HK-2 (cell line): ENCODE results near the gene CDH2.
A peak's percentile ranks its signal among the peaks of the same experiment; 100 is the strongest.

Experiments
- DNase-seq: peaks from one replicate; pipeline ENCODE4 v3.0.0-alpha.2; 2018; ENCODE audit not compliant: unreplicated experiment

The CDH2 gene

DNA sequence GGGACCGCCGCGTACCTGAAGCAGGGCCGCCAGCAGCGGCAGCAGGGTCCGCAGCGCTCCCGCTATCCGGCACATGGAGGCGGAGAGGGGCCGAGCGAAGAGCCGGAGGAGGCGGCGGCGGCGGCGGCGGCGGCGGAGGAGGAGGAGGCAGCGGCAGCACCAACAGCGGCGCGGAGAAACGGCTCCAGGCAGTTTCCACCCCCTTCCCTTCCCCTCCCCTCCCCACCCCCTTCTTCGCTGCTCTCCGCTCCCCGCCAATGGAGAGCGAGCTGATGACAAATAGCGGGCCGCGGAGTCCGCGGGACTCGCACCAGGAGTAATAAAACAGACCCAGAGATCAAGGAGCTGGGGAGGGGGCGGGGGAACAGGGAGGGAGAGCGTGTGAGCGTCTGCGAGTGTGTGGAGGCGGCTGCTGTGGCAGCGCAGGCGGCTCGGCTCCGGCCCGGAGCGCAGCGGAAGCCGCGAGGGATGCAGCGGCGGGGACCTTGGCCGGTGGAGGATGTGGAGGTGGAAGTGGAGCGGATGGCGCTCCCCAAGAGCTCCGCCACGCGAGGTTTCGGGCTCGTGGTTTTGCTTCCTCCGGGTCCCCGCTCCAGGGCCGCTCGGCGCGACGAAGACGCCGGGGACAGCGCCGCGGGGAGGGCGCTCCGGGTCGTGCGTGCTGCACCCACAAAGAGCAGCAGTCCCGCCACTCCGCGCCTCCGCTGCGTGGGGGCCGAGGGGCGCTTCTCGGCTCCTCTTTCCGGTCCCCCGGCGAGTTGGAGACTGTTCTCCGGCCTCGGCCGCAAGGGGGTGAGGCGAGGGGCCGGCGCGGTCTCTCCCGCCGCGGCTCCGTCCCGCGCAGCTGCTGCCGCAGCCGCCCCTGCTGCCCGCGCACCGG lies at the start of gene CDH2:
TSS of gene CDH2 (minus strand) at position 183 of the 880 bp plus-strand sequence. CDS start at position 75, 108 bp downstream.
- peak; percentile 82 for DNase-seq

DNA sequence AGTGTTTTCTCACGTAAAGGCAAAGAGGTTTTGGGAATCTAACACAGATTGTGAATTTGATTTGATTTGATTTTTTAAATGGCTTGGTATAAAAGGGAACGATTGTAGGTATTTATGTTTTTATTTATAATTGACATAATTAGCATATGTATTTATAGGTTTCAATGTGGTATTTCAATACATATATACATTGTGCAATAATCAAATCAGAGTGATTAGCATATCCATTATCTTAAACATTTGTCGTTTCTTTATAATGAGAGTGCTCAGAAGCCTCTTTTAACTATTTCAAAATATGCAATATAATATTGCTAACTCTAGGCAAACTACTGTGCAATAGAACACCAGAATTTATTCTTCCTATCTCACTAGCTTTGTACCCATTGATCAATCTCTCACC lies 35.1 kb upstream of the CDH2 start:
- DNase-seq = no peak

DNA sequence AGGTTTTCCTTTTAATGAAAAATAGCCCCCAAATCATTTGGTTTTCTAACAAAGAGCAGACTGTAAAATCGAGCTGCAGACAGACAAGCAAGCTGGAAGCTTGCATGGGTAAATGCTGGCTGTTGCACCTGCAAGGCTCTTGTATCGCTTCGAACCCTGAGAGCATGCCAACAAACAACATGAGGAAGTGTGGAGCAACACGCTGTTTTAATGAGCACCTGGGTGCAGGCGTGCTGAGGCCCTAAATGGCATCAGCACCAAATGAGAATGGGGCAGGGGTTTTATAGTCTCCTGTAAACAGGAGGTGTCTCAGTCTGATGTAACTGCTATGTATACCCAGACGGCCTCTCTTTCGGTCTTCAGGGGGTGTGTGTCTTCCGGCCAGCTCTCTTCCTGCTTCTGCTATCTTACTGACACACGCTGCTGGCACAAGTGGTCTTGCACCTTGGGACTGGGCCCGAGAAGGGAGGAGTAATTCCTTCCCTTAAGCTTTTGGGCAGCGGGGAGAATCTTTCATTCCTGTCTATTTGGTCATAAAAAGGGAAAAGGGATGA lies 31.9 kb upstream of the CDH2 start:
- no peak for DNase-seq

DNA sequence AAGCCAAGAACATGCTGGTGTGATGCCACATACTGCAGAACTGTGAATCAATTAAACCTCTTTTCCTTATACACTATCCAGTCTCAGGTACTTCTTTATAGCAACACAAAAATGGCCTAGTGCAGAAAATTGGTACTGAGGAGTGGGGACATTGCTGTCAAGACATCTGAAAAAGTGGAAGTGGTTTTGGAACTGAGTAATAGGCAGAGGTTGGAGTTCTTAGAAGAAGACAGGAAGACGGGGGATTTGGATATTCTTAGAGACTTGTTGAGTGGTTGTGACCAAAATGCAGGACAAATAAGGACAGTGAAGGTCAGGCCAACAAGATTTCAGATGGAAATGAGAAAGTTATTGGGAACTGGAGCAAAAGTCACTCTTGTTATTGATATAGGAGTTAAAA lies 31.3 kb upstream of the CDH2 start:
- DNase-seq = no peak

DNA sequence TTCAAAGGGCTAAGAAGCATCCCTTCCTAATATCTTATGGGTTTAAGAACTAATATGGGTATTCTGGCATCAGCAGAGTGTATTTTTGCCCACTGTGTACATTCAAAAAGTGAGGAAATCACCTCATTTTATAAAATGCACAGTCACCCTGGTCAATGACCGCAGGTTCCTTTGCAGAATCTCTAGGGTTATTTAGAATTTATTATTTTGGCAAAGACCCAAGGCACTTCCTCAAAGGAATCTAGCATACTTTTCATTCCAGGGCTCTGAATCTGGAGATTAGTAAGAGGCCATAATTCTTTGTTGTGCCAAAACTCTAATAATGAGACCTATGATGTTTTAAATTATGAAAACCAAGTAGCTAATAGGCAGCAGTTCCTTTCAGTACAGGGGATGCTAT lies 27.2 kb upstream of the CDH2 start:
- no peak for DNase-seq

DNA sequence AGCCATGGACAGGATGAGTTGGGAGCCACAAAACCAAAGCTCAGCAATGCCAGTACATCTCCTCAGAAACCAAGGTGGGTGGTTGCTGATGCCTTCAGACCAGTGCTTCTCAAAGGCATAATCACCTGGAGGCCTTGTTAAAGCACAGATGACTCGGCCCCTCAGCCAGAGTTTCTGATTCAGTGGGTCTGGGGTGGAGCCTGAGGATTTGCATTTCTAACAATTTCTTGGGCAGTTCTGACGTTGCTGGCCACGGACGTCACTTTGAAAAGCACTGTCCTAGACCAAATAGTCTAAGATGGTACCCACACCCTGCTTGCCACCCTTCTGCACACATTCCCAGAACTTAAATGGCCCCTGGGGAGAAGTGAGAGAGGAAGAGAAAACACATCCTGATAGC lies 24.1 kb upstream of the CDH2 start:
- no peak for DNase-seq

DNA sequence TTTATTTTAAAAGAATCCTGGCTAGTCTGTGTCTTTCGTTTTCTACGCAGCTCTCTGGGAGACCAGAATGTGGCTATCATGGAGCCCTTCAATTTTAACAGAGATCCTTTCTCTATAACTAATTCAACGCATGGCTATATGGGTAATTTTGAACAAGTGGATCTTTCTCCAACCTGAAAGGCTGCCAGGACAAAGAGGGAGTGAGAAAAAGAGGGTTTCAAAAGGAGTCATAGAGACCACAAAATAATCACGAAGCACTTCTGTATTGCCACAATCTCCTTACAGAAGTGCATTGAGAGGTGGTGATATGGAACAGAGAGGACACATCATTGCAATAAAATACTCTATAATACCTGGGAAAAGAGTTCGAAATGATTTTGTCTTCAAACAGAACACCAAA lies 21.7 kb upstream of the CDH2 start:
- DNase-seq = no peak

DNA sequence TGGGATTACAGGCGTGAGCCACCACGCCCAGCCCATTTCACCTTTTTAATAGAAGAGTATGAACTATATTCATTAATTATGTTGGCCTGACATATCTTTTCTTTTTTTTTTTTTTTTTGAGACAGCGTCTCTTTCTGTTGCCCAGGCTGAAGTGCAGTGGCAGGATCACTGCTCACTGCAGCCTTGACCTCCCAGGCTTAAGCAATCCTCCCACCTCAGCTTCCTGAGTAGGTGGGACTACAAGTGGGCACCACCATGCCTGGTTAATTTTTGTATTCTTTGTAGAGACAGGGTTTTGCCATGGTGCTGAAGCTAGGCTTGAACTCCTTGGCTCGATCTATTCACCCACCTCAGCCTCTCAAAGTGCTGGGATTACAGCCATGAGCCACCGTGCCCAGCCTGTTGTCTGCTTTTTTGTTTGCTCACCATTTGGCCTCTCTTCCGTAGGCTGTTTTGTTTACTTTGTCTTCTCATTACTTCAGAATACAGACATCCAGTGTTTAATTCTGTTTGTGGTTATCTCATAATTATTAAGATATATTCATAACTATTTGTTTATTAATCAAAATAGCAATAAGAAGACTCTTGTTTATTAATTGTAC lies 16.3 kb upstream of the CDH2 start:
- DNase-seq = no peak

DNA sequence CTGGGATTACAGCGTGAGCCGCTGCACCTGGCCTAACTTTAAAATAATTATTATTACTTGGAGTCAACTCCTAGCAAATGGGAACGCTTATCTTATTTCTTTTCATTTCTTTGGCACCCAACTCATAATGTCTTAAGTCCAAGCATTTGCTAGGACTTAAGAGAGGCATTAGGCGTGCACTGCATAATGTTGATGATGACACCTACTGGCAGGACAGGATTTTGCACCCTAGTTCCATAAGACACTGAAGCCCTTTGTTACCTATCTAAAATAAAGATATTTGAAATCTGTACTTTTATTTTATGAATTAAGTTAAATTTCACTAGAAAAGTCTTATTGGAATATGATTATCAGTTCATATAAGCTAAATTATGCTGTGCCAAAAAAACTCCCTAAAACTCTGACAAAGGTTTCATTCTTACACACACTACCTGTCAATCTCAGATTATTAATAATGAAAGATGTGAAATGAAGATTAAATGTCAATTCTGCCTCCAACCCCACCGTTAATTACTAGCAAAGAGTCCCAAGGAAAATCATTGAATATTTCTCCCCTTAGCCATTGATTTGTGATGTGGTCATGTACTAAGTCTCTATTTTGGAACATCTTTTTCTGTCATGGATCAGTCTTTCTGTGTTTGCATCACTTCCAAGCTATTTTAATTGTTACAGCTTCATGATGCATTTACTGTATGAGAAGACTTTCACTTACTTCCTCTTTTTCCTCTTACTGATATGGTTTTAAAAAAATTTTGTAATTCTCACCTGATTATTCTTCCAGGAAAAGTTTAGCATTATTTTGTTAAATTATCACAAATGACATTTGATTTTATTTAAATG lies 12.7 kb upstream of the CDH2 start:
- DNase-seq = peak; percentile 20

DNA sequence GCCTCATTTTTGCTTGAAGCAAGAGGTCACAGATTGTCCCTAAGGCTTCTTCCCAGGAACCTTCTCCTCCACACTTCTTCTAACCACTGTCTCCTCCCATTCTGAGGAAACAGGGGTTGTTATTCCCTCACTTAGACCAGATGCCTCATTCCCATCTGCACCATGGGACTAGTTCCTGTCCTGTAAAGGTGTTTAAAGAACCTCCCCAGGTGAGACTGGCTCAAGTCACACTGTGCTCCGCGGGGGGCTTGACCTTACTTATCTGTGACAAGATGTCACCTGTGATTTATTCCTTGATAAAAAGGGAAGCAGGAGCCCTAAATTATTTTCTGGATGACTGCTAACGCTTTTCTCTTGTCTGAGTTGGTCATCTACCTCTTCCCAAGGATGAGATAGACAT lies 8.2 kb upstream of the CDH2 start:
- DNase-seq = no peak

DNA sequence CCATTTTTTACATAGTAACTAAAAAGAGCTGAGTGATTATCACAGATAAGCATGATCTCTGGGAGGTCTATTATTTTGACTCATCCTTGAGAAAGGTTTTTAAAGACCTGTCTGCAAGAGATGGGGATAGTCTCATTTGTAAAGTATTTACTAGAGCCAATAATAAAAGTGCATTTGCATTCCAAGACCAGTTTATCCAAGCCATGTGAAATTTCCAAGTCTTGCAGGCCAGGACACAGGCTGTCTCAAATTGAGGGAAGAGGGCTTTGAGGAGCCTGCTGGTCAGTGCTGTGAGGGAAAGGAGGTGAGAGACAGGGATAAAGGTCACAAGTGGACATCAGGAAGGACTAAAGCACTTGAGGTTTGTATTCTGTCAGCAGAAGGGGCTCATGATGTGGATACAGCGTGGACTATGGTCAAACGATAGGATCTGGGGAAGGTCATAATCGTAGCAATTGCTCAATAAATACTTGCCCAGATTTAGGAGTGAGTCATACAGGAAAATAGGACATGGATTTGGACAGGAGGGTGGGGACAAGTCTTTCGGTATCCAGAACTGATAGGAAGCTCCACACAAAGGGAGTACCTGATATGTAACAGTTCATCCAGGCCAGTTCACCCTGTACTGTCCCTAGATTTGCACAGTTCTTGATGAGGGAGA lies 6.6 kb upstream of the CDH2 start:
- no peak for DNase-seq

DNA sequence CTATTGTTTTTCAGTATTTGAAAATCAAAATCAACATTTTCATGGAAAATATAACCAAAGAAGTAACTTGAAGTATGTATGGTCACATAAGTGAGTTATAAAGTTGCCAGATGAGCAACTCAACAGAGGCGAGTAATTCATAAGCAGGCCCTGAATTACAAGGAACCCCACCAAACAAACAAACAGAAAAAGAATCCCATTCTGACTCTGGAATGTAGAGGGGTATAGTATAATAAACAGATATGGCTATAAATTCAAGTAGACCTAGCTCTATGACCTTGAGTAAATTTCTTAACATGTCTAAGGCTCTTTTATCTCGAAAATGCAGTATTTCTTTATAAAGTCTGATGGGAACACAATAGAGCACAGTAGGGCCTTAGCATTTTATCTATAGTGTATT lies 4.7 kb upstream of the CDH2 start:
- no peak for DNase-seq

DNA sequence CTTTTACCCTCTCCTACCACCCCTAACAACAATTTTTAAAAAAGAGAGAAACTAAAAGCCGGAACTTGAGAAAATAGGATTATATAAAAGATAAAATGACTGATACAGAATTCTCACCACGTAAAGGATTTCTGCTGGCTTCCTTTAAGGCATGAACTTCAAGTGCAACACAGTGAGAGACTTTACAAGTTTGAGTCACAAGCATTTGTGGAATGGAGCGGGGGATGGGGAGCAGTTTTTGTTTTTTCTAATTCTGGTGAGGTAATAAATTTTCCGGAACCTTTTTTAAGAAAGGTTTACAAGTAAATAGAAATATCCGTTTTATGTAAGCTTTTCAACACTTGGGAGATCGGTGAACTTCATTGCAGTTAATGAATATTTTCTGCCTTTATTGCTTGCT lies 1.8 kb upstream of the CDH2 start:
- DNase-seq = no peak

DNA sequence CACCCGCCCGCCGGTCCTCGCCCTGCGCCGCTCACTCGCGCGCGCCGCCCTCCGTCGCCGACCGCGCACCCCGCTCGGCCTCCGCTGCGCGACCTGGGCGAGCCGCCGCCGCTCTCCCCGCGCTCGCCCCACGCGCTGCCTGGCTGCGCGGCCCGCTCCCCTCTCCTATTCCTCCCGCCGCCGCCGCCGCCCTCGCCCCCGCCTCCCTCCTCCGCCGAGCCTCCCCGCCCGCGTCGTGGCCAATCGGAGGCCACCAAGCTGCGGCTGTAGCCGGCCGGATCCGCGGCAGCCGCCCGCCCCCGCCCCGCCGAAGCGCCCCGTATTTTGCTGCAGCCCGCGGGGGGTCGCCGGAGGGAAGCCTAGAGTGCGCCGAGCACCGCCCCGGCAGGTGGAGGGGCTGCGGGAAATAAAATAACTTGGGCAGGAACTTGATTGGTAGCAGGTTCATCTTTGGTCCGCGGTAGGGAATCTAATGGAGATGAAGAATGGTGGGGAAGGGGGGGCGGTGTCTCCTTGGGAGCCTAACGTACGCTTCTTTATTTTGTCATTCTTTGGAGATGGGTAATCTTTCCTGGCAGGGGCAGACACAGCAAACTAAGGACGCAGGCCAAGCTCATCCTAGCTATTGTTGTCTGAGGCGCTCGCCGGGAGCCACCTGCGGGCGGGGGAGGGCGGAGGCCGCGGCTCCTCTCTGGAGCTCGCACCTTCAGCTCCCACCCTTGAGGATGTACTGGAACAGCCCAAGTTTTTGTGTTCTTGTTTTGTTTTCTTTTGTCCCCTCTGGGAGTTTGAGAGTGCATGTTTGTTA lies 1.1 kb upstream of the CDH2 start:
- DNase-seq = peak; percentile 71

DNA sequence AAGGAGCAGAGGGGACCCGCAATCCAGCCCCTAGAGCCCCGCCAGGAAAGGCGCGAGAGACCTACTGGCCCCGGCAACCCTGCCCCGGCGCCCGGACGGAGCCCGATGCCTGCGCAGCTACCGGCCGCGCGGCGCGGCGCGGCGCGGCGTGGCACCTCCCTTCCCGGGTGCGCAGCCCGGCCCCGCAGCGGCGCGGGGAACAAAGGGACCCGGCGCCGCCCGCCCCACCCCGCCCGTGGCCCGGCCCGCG lies 307 bp downstream of the CDH2 start:
- DNase-seq = no peak

DNA sequence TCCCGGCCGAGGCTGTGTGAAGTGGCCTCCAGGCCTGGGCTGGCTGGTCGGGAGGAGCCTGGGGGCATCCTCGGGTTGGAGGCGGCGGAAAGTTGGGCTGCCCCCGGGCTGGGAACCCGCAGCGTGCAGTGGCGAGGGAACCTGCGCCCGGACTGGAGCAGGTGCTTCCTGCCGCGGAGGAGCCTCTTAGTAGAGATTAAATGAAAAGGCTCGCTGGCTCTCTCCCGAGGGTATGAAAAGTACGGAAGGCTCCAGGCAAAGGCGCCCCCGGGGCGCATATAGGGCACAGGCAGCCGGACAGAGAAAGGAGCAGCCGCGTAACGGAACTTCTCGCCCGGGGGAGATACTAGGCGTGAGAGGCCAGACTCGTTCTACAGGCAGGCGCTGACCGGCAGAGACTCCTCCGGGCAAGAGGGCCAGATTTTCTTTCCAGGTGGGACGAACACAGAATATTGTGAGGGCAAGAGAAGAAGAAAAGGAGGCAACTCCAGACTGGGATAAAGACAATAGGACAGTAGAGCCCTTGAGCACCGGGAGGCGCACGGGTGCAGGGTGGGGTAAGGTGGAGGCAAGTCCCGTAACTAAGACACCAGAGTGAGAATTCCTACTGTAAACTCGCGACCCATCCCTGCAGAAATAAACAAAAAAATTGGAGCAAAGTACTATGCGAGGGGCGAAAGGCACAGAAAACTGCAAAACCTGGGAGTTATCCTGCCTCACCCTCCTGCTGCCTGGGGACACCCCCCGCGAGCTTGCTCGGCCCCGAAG lies 816 bp downstream of the CDH2 start:
- DNase-seq = peak; percentile 44

DNA sequence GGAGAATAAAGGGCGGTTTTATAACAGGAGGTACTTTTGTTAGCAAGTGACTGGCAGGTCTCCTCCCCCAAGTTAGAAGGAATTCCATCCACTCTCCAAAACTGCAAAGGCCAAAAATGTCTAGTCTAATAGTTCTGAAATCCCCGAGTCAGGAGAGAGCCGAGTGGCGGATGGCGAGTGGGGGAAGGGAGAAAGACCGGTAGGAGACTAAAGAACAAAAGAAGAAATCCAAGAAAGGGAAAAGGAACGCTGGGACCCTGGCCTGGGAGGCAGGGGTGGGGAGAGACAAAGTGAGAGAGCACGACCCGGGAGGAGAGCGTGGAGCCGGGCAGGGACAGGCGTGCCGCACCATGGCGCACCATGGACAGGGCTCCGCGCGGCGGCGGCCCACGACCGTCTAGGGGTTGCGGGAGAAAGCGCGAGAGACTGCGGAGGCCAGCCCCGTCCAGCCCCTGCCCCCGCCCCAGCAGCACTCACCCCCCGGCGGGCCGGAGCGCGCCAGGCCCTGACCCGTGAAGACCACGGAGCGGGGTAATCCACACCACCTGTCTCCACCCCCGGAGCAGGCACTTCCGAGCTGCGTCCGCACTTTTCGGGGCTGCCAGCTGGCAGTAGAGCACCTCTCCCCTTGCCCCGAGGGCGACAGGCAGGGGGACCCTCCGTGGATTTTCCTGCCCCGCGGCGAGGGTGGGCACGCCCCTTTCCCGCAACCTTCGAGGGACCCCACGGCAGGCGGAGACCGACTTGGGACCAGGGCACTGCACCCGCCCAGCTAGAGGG lies 1.6 kb downstream of the CDH2 start:
- peak; percentile 61 for DNase-seq

DNA sequence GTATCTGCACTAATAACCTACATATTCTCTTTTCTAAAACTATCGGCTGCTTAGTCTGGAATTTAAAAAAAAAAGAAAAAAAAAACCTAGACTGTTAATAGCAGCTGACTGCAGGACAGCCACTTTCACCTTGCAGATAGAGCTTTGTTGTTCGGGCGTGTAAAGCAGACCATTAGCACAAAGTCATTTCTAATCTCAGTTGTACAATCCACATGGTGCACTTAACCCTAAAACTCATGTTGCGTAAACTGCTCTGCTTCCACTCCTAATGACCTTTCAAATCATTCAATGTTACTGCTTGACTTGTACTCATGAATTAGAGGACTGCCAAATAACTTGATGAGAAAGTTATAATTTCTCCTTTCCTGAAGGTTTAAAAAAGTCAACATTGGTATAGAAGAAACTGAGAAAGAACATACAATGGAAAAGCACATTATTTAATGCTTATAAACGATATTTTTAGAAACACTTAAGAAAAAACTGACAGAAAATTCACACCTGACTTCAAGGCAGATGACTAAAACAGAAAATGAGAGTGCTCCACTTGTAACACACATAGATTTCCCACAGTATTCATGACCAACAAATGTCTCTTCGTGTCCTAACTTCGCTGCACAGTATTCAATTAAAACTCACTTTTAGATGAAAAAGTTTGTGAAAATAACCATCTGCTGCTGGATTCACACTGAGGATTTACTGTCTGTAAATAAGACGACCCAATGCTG lies 2.6 kb downstream of the CDH2 start:
- DNase-seq = no peak

DNA sequence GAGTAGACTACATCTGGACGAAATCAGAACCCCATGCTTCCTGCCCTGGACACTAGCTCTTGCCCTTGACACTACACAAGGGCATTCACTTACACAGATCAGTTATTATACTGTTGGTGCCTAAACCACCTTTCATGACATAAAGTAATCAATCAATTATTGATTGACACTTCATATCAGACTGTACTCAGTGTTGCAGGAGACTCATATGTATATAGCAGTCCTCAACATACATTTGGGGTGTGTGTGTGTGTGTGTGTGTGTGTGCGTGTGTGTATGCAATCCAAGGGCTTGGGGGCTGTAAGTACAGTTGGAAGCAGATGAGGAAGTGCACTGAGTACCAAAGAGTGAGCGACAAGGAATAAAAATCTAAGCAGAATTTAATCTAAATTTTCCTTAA lies 5.1 kb downstream of the CDH2 start:
- no peak for DNase-seq
